Heart right ventricle (tissue), 16 donors: ENCODE results near the gene LMF2. TPM values are rescaled to one million over a fixed set of nuclear protein-coding genes. Genes with fewer than 3 reads are reported as not detected.

Experiments
- ATAC-seq, 8 donors: fragments of 200-7000 bp; cut with Tn5 transposase; one replicate each; pipeline ENCODE4 v1.9.1; 2020; ENCODE audit warnings: mild to moderate bottlenecking in 8 of 8, moderate library complexity in 8 of 8, moderate number of reproducible peaks in 1 of 8
- DNase-seq, 2 donors: peaks; one replicate each; pipeline ENCODE4 v3.0.0-alpha.2; 2020
- H3K27ac ChIP-seq, 10 donors: fragments of 200-600 bp; sonication (generic) in 2 of 10; one replicate each; pipeline versions ENCODE4 v1.5.0 to v1.8.0; 2020 to 2022; ENCODE audit warnings: mild to moderate bottlenecking in 3 of 10
- H3K27me3 ChIP-seq, 7 donors: fragments of 200-600 bp; one replicate each; pipeline ENCODE4 v1.8.0; 2021 to 2022; ENCODE audit warnings: mild to moderate bottlenecking in 2 of 7
- H3K36me3 ChIP-seq, 9 donors: fragments of 200-600 bp; sonication (generic) in 1 of 9; one replicate each; pipeline versions ENCODE4 v1.5.0 to v1.8.0; 2020 to 2022; ENCODE audit warnings: mild to moderate bottlenecking in 2 of 9
- H3K4me1 ChIP-seq, 9 donors: fragments of 200-600 bp; sonication (generic) in 1 of 9; one replicate each; pipeline versions ENCODE4 v1.5.0 to v1.8.0; 2020 to 2022; ENCODE audit warnings: mild to moderate bottlenecking in 4 of 9
- H3K4me3 ChIP-seq, 10 donors: fragments of 200-600 bp; sonication (generic) in 2 of 10; one replicate each; pipeline versions ENCODE4 v1.5.0 to v1.8.0; 2020 to 2022; ENCODE audit warnings: mild to moderate bottlenecking in 7 of 10, moderate library complexity in 2 of 10
- H3K9me3 ChIP-seq, 11 donors: fragments of 200-600 bp in 10 of 11; sonication (generic) in 2 of 11; one replicate each; pipeline versions ENCODE4 v1.5.0 to v1.8.0; 2013 to 2022; ENCODE audit warnings: mild to moderate bottlenecking in 2 of 11, control low read depth in 1 of 11, moderate library complexity in 1 of 11
- CTCF ChIP-seq, 9 donors: fragments of 200-600 bp; sonication (generic) in 2 of 9; IDR thresholded peaks; one replicate each; pipeline versions ENCODE4 v1.5.0 to v1.8.0; 2021 to 2022; ENCODE audit warnings: antibody characterized with exemption in 9 of 9, mild to moderate bottlenecking in 5 of 9, moderate library complexity in 1 of 9
- WGBS, 2 donors: extraction: QIAGEN DNeasy Blood & Tissue Kit; methylation state at CpG; one replicate each; pipeline ENCODE4 v1.1.7; 2013; ENCODE audit warnings: inconsistent platforms in 1 of 2; 5-methylcytosine and 5-hydroxymethylcytosine counted together
- intact Hi-C, 10 donors: fragments of 100-400 bp; cut with DNase I; formaldehyde crosslinking; loops; one replicate each; pipeline versions ENCODE4 v1.11.1 to v1.14.2; 2022
- long read RNA-seq, 3 donors: library from polyadenylated mRNA; unstranded; transcript quantifications; one replicate each; pipeline ENCODE4 v2.0.0, GENCODE V29; 2020 to 2021
- polyA plus RNA-seq, 2 donors: library from polyadenylated mRNA; stranded (reverse); fragments of 200-250 nt; gene quantifications; one replicate each; pipeline ENCODE4 v1.2.3, GENCODE V29; 2013
- total RNA-seq, 10 donors: library from RNA; stranded (reverse); fragmentation: NEBNext Ultra II Directional in 3 of 10; extraction: Animal tissue kit (Norgen Biotek cat#: 25700) in 3 of 10; gene quantifications; one replicate each; pipeline versions ENCODE4 v1.2.1 to v1.2.4, GENCODE V29; 2021 to 2023
- donor health status: Arrhythmogenic right ventricular cardiomyopathy.
- donor health status: ischemic (EF 13 %, LVEDD 7.1; RV severe dilation, severe dysfunction).
- donor health status: healthy with polysubstance abuse.
- donor health status: DM: no; HTN: yes; CAD: no.
- donor health status: DM: no; HTN: no; CAD: no.
- donor health status: ischemic (EF 25% LVEDD 6.9; RV normal size, moderate dysfunction).
- donor health status: ischemic (EF 25% LVEDD 5.7; RV mildly dilated, moderate dysfunction).
- donor health status: healthy.
- donor health status: DM: yes; HTN: yes; CAD: no.
- donor health status: Ischemic cardiomyopathy.
- donor health status: ischemic (EF 35%, LVEDD 5.7; RV mildly dilated, moderate dysfunction).
- donor health status: nonischemic (EF 11% LVEDD 7.7; RV severe dilation, severe dysfunction).
- donor health status: DM: yes; HTN: yes; CAD: no.
- donor health status: PGD.
- donor health status: ischemic (EF 29% LVEDD 5.4; RV normal size, mild dysfunction).
- donor health status: nonischemic (EF 23%, LVEDD 6.1; RV moderate dilation, normal function).

Gene LMF2, protein sequence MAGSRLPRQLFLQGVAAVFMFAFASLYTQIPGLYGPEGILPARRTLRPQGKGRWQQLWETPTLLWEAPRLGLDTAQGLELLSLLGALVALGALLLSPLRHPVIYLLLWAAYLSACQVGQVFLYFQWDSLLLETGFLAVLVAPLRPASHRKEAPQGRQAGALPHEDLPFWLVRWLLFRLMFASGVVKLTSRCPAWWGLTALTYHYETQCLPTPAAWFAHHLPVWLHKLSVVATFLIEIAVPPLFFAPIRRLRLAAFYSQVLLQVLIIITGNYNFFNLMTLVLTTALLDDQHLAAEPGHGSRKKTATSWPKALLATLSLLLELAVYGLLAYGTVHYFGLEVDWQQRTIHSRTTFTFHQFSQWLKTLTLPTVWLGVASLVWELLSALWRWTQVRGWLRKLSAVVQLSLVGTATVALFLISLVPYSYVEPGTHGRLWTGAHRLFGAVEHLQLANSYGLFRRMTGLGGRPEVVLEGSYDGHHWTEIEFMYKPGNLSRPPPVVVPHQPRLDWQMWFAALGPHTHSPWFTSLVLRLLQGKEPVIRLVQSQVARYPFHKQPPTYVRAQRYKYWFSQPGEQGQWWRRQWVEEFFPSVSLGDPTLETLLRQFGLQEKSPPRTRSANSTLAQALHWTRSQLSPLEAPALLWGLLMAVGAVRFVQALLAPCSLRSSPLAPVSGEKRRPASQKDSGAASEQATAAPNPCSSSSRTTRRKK
- total RNA-seq = 10 to 100 TPM; 18.8 to 37.5 (median 22.9) TPM
- 10 to 100 TPM; 40.4 to 42.5 TPM for polyA plus RNA-seq
- long read RNA-seq, donor 1, transcript LMF2-202 (14 exons, 2,582 nt) = major isoform, 19 of 69 reads
- long read RNA-seq, donor 1, partial matches to known transcripts = 34 of 69 reads
- long read RNA-seq, donor 1, other reads (novel, unspliced or antisense) = 16 of 69 reads
- long read RNA-seq, donor 2, transcript LMF2-202 (14 exons, 2,582 nt) = major isoform, 18 of 65 reads
- long read RNA-seq, donor 2, partial matches to known transcripts = 33 of 65 reads
- long read RNA-seq, donor 2, other reads (novel, unspliced or antisense) = 14 of 65 reads
- long read RNA-seq, donor 3, transcript LMF2-202 (14 exons, 2,582 nt) = major isoform, 42 of 144 reads
- long read RNA-seq, donor 3, partial matches to known transcripts = 85 of 144 reads
- long read RNA-seq, donor 3, other reads (novel, unspliced or antisense) = 17 of 144 reads

GRCh38 chr22:50507421-50507990 lies at the start of gene LMF2:
LMF2 (minus strand) TSS chr22:50507702; CDS start chr22:50507675, 27 bp downstream.
- intact Hi-C loops = loop anchor here in 5 of 10 donors (1.0 to 10.0 kb wide), 3 partner anchors 32 to 263 kb away; partner anchors contain the start of genes TUBGCP6 (in 4 of the 5) and SBF1 (in 3 of the 5)
- peaks cover 3 to 48% (median 23%) of the 10 kb centered on the region in 9 donors for H3K36me3 ChIP-seq
- peak within 1 kb of the TSS; percentile 75 to 100 (median 94) for H3K4me3 ChIP-seq
- DNase-seq (peak; percentile 90 to 94), ATAC-seq (peak; percentile 81 to 89 (median 86))
- WGBS, 2 donors = 0 to 1% methylated on average over 25 to 47 of the region's 62 CpGs
- no peaks in the 10 kb centered on the region for H3K27me3 ChIP-seq
- peaks cover 13 to 33% (median 27%) of the 10 kb centered on the region in 9 donors for H3K4me1 ChIP-seq
- peak in 3 of 9 donors; percentile 17 to 29 (median 28) for TF ChIP-seq CTCF (IDR thresholded peaks at IDR 0.05)
- H3K9me3 ChIP-seq = no peaks in the 10 kb centered on the region
- peak within 1 kb of the TSS; percentile 64 to 97 (median 94) for H3K27ac ChIP-seq

DNA sequence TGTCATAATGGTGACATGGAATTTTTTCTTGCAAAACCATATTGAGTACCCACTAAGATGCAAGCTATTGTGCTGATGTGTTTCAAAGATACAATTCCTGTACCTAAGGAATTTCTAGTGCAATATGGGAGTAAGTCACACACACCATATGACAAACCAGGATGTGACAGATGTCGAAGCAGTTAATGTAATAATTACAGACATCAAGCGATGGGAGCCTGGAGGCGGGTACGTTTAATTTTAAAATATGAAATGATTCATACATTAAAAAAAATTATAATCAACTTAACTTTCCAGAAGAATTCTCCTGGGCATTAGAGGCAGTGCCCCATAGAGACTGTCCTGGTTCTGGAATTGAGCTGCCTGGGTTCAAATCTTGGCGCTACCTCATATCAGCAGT lies 49.2 kb upstream of the LMF2 start:
- Histone ChIP-seq H3K36me3 (no peaks in the 10 kb centered on the region), H3K9me3 (no peaks in the 10 kb centered on the region), H3K27me3 (peaks cover 0 to 5% (median 0%) of the 10 kb centered on the region in 7 donors), H3K4me3 (no peak overlapping the region), H3K4me1 (no peaks in the 10 kb centered on the region), H3K27ac (no peak overlapping the region)
- intact Hi-C loops = no loop called here
- no peak for ATAC-seq
- TF ChIP-seq CTCF (IDR thresholded peaks at IDR 0.05) = no peak
- DNase-seq = no peak
- WGBS, 2 donors = 75 to 81% methylated on average over 5 of the region's 5 CpGs

DNA sequence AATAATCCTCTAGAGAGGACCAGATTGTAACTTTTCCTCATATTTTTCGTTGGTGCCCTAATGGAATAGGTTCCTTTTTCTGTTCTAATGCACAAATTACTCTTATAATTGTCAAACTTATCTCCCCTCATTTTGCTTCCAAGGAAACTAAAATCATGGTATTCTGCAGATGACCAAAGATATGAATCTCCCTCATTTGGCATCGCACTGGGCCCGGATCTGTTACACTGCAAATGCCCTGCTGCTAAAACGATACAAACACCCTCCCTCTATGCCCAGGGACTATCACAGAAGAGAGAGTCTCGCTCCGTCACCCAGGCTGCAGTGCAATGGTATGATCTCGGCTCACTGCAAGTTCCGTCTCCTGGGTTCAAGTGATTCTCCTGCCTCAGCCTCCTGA lies 45.8 kb upstream of the LMF2 start:
- TF ChIP-seq CTCF (IDR thresholded peaks at IDR 0.05) = no peak
- H3K9me3 ChIP-seq = no peaks in the 10 kb centered on the region
- H3K27ac ChIP-seq = no peak overlapping the region
- H3K27me3 ChIP-seq = peaks cover 0 to 36% (median 27%) of the 10 kb centered on the region in 7 donors
- WGBS, 2 donors = 84 to 90% methylated on average over 8 of the region's 8 CpGs
- no peaks in the 10 kb centered on the region for H3K36me3 ChIP-seq
- intact Hi-C loops = no loop called here
- no peak for ATAC-seq
- H3K4me3 ChIP-seq = no peak overlapping the region
- DNase-seq = no peak
- peaks cover 0 to 14% (median 9%) of the 10 kb centered on the region in 9 donors for H3K4me1 ChIP-seq
